ENCODE results near the gene CLSTN2. TPM values are rescaled to one million over a fixed set of nuclear protein-coding genes. Genes with fewer than 3 reads are reported as not detected.

The CLSTN2 gene
- total RNA-seq, 1 experiment from 2014 or later, result not detected

- Histone ChIP-seq H3F3A (ENCODE audit: low read length, unreplicated experiment) (no peaks in the 10 kb centered on the region), H3K9me2 (replicated peaks; ENCODE audit: low read length) (no peaks in the 10 kb centered on the region), H3K9me3 (ENCODE audit: low read length) (no peaks in the 10 kb centered on the region), H3K27ac (ENCODE audit: low read length) (no peak overlapping the region), H3K79me2 (ENCODE audit: low read length) (no peaks in the 10 kb centered on the region), H3K27me3 (ENCODE audit: low read length) (no peaks in the 10 kb centered on the region), H4K20me1 (ENCODE audit: low read length) (no peaks in the 10 kb centered on the region), H3K4me1 (ENCODE audit: insufficient read depth, low read length) (no peaks in the 10 kb centered on the region), H3K36me3 (ENCODE audit: low read depth, low read length) (no peaks in the 10 kb centered on the region), H2AFZ (ENCODE audit: low read length) (no peak overlapping the region), H3K4me2 (ENCODE audit: low read length) (no peak overlapping the region), H3K4me3 (ENCODE audit: low read length) (no peak overlapping the region), H3K9ac (ENCODE audit: low read length) (no peak overlapping the region)
- TF ChIP-seq EZH2phosphoT487 (IDR thresholded peaks at IDR 0.05; ENCODE audit: borderline replicate concordance, low read length), result no peak
- TF ChIP-seq CTCF (conservative IDR thresholded peaks at IDR 0.05; ENCODE audit: low read depth, low read length), result no peak
- no peak for TF ChIP-seq EZH2 (IDR thresholded peaks at IDR 0.05; ENCODE audit: low read length, unreplicated experiment)
- ATAC-seq, result no peak
- DNase-seq, result no peak
- intact Hi-C loops (cut with micrococcal nuclease), result no loop called here
- POLR2A ChIA-PET (ENCODE audit: unreplicated experiment), result no interaction called here
- CTCF ChIA-PET, result no interaction called here
- no TSS peak for BruUV-seq (replicated peaks)
Measured at GRCh38 chr3:140166861-140167599, 232.0 kb downstream of the CLSTN2 start.

GRCh38 chr3:140167600-140168281 lies 232.8 kb downstream of the CLSTN2 start:
- BruUV-seq (replicated peaks), result no TSS peak
- TF ChIP-seq EZH2phosphoT487 (IDR thresholded peaks at IDR 0.05; ENCODE audit: borderline replicate concordance, low read length) (no peak), CTCF (conservative IDR thresholded peaks at IDR 0.05; ENCODE audit: low read depth, low read length) (no peak), EZH2 (IDR thresholded peaks at IDR 0.05; ENCODE audit: low read length, unreplicated experiment) (no peak)

GRCh38 chr3:140170612-140171011 lies 235.6 kb downstream of the CLSTN2 start:
- Histone ChIP-seq H3K9ac (ENCODE audit: low read length) (no peak overlapping the region), H2AFZ (ENCODE audit: low read length) (no peak overlapping the region), H3K79me2 (ENCODE audit: low read length) (no peaks in the 10 kb centered on the region), H3K36me3 (ENCODE audit: low read depth, low read length) (no peaks in the 10 kb centered on the region), H4K20me1 (ENCODE audit: low read length) (no peaks in the 10 kb centered on the region), H3K27me3 (ENCODE audit: low read length) (no peaks in the 10 kb centered on the region), H3K9me2 (replicated peaks; ENCODE audit: low read length) (no peaks in the 10 kb centered on the region), H3F3A (ENCODE audit: low read length, unreplicated experiment) (no peaks in the 10 kb centered on the region), H3K27ac (ENCODE audit: low read length) (no peak overlapping the region), H3K9me3 (ENCODE audit: low read length) (no peaks in the 10 kb centered on the region), H3K4me3 (ENCODE audit: low read length) (no peak overlapping the region), H3K4me2 (ENCODE audit: low read length) (no peak overlapping the region), H3K4me1 (ENCODE audit: insufficient read depth, low read length) (no peaks in the 10 kb centered on the region)
- ATAC-seq (no peak), DNase-seq (no peak)
- intact Hi-C loops (cut with micrococcal nuclease), result no loop called here
- ChIA-PET CTCF (no interaction called here), POLR2A (ENCODE audit: unreplicated experiment) (no interaction called here)
- no peak for TF ChIP-seq EZH2 (IDR thresholded peaks at IDR 0.05; ENCODE audit: low read length, unreplicated experiment)
- no peak for TF ChIP-seq CTCF (conservative IDR thresholded peaks at IDR 0.05; ENCODE audit: low read depth, low read length)
- TF ChIP-seq EZH2phosphoT487 (IDR thresholded peaks at IDR 0.05; ENCODE audit: borderline replicate concordance, low read length), result no peak
- no TSS peak for BruUV-seq (replicated peaks)

More at GRCh38 chr3:140167600-140168281, 232.8 kb downstream of the CLSTN2 start:
- no peaks in the 10 kb centered on the region for H3K9me3 ChIP-seq (ENCODE audit: low read length)
- H2AFZ ChIP-seq (ENCODE audit: low read length), result no peak overlapping the region
- intact Hi-C loops (cut with micrococcal nuclease), result no loop called here
- H4K20me1 ChIP-seq (ENCODE audit: low read length), result no peaks in the 10 kb centered on the region
- DNase-seq, result no peak
- no peak for ATAC-seq
- H3K4me2 ChIP-seq (ENCODE audit: low read length), result no peak overlapping the region
- ChIA-PET CTCF (no interaction called here), POLR2A (ENCODE audit: unreplicated experiment) (no interaction called here)
- H3K4me1 ChIP-seq (ENCODE audit: insufficient read depth, low read length), result no peaks in the 10 kb centered on the region
- no peaks in the 10 kb centered on the region for H3F3A ChIP-seq (ENCODE audit: low read length, unreplicated experiment)
- H3K36me3 ChIP-seq (ENCODE audit: low read depth, low read length), result no peaks in the 10 kb centered on the region
- H3K27me3 ChIP-seq (ENCODE audit: low read length), result no peaks in the 10 kb centered on the region
- no peak overlapping the region for H3K4me3 ChIP-seq (ENCODE audit: low read length)
- H3K79me2 ChIP-seq (ENCODE audit: low read length), result no peaks in the 10 kb centered on the region
- no peak overlapping the region for H3K9ac ChIP-seq (ENCODE audit: low read length)
- no peaks in the 10 kb centered on the region for H3K9me2 ChIP-seq (replicated peaks; ENCODE audit: low read length)
- H3K27ac ChIP-seq (ENCODE audit: low read length), result no peak overlapping the region

Measured in PC-3 (cell line).